Measurements from ENCODE around the gene ZC3HAV1. TPM values are rescaled to one million over a fixed set of nuclear protein-coding genes. Genes with fewer than 3 reads are reported as not detected.
A peak's percentile ranks its signal among the peaks of the same experiment; 100 is the strongest.

The ZC3HAV1 gene
- total and polyA plus RNA-seq, 10 donors: 12.7 to 82.4 (median 61.7) TPM

DNA sequence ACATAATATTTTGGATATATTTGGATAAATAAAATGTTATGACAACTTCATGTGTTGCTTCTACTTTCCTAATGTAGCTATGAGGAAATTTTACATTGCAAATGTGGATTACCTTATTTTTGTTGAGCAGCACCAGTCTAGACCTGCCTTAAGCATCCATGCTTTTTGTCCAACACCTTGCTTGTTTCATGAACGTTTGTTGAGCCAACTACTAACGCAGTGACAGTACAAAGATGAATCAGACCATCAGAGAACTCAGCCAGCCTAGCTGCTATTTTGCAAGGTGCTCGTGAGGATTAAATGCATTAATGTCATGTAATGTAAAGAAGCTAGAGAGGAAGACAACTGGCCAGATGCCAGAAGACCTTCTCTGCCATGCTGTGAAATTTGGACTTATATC lies 72.6 kb downstream of the ZC3HAV1 start:
- no peak for DNase-seq
- no peak for TF ChIP-seq POLR2AphosphoS5 (IDR thresholded peaks at IDR 0.05)
- TF ChIP-seq, protein P1, sequence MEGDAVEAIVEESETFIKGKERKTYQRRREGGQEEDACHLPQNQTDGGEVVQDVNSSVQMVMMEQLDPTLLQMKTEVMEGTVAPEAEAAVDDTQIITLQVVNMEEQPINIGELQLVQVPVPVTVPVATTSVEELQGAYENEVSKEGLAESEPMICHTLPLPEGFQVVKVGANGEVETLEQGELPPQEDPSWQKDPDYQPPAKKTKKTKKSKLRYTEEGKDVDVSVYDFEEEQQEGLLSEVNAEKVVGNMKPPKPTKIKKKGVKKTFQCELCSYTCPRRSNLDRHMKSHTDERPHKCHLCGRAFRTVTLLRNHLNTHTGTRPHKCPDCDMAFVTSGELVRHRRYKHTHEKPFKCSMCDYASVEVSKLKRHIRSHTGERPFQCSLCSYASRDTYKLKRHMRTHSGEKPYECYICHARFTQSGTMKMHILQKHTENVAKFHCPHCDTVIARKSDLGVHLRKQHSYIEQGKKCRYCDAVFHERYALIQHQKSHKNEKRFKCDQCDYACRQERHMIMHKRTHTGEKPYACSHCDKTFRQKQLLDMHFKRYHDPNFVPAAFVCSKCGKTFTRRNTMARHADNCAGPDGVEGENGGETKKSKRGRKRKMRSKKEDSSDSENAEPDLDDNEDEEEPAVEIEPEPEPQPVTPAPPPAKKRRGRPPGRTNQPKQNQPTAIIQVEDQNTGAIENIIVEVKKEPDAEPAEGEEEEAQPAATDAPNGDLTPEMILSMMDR (IDR thresholded peaks at IDR 0.05 in 8 of 11, conservative IDR thresholded peaks at IDR 0.05 in 3 of 11): no peak
- TF ChIP-seq POLR2A (IDR thresholded peaks at IDR 0.05): no peak
- H3K27ac ChIP-seq: no peak overlapping the region
- no peaks in the 10 kb centered on the region for H3K9me3 ChIP-seq
- no peak overlapping the region for H3K4me3 ChIP-seq
- H3K4me1 ChIP-seq: peaks cover 0 to 42% (median 25%) of the 10 kb centered on the region in 6 donors
- intact Hi-C loops (cut with DNase I; ENCODE audit: low total_unique reads): no loop called here
- peaks cover 0 to 8% (median 0%) of the 10 kb centered on the region in 6 donors for H3K36me3 ChIP-seq
- 62 to 85% (median 70%) methylated on average over 3 of the region's 3 CpGs for WGBS, 5 donors
- peaks cover 0 to 15% (median 0%) of the 10 kb centered on the region in 7 donors for H3K27me3 ChIP-seq (replicated peaks in 1 of 7)

GRCh38 chr7:139035586-139036353 lies 73.8 kb downstream of the ZC3HAV1 start, which contains the start of gene ZC3HAV1L:
Gene ZC3HAV1L (minus strand): TSS chr7:139036042. CDS start chr7:139036017, 25 bp downstream.
- DNase-seq: peak; percentile 86
- Histone ChIP-seq H3K36me3 (peaks cover 0 to 13% (median 0%) of the 10 kb centered on the region in 6 donors), H3K4me1 (peaks cover 0 to 35% (median 23%) of the 10 kb centered on the region in 6 donors), H3K9me3 (no peaks in the 10 kb centered on the region), H3K27me3 (replicated peaks in 1 of 7) (peaks cover 0 to 15% (median 0%) of the 10 kb centered on the region in 7 donors), H3K27ac (peak within 1 kb of the TSS; percentile 63 to 85 (median 81)), H3K4me3 (peak within 1 kb of the TSS; percentile 78 to 95 (median 86))
- intact Hi-C loops (cut with DNase I; ENCODE audit: low total_unique reads): no loop called here
- WGBS, 5 donors: 1 to 5% (median 2%) methylated on average over 20 to 82 of the region's 82 CpGs
- TF ChIP-seq POLR2A (IDR thresholded peaks at IDR 0.05) (no peak), POLR2AphosphoS5 (IDR thresholded peaks at IDR 0.05) (peak; percentile 15 to 80 (median 78))
- TF ChIP-seq, protein P1 (IDR thresholded peaks at IDR 0.05 in 8 of 11, conservative IDR thresholded peaks at IDR 0.05 in 3 of 11): no peak

GRCh38 chr7:139034855-139035585 lies 74.5 kb downstream of the ZC3HAV1 start:
- TF ChIP-seq POLR2A (IDR thresholded peaks at IDR 0.05) (no peak), POLR2AphosphoS5 (IDR thresholded peaks at IDR 0.05) (no peak)
- TF ChIP-seq, protein P1 (IDR thresholded peaks at IDR 0.05 in 8 of 11, conservative IDR thresholded peaks at IDR 0.05 in 3 of 11): no peak
- Histone ChIP-seq H3K4me1 (peaks cover 0 to 35% (median 23%) of the 10 kb centered on the region in 6 donors), H3K4me3 (peak overlapping the region; percentile 78 to 95 (median 86)), H3K9me3 (no peaks in the 10 kb centered on the region), H3K36me3 (peaks cover 0 to 13% (median 0%) of the 10 kb centered on the region in 6 donors), H3K27ac (peak overlapping the region; percentile 63 to 85 (median 81)), H3K27me3 (replicated peaks in 1 of 7) (peaks cover 0 to 15% (median 0%) of the 10 kb centered on the region in 7 donors)
- intact Hi-C loops (cut with DNase I; ENCODE audit: low total_unique reads): no loop called here
- 9 to 44% (median 12%) methylated on average over 12 to 47 of the region's 47 CpGs for WGBS, 5 donors
- no peak for DNase-seq

Measured in spleen (tissue), 11 donors.